Measurements from ENCODE around the gene DDX39A.

The DDX39A gene

DNA sequence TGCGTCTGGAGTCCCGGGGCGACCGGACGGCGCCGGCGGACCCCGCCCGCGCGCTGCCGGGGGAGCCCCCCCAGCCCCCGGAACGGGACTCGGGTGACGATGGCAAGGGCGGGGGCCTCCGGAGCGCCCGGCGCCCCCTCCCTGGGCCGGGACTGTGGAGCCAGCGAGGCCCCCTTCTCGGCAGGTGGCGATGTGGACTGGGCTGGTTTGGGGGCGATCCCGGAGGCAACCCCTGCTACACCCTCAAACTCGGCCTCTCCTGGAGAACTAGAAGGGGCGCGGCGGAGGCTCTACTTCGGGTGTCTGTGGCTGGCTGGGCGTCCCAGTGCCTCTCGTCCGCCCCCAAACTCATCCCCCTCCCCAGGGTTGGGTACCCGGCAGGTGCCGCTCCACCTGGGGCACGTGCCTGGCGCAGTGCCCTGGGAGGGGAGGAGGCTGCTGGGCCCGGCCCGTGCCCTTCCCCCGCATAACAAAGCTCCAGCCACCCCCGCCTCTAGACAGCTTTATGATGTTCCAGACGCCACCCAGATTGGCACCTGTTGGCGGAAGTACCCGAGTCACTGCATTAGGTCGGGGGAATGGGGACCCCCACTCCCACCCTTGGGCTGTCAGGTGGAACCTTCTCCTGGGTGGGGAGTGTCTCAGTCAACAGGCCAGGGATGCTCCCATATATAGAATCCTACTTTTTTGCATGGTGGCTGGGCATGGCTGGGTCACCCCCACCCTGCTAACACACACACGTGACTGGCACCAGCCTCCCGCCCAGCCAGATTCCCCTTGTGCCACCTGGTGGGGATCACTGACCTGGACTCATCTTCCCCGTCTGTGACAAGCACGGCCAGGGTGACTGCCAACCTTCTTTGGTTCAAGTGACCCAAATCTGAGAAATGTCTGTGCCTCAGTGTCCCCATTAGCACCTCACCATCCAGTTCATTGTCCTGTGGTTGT, 14.7 kb upstream of the DDX39A start:
- Histone ChIP-seq H3K4me3 (ENCODE audit: insufficient read depth, low read length, poor library complexity, severe bottlenecking) (peak overlapping the region; percentile 92), H3K27me3 (ENCODE audit: low read length) (no peaks in the 10 kb centered on the region), H3K9ac (ENCODE audit: low read length) (peak overlapping the region; percentile 93), H2AFZ (ENCODE audit: low read depth, low read length, severe bottlenecking) (peak overlapping the region; percentile 46), H3K36me3 (ENCODE audit: low read length) (no peaks in the 10 kb centered on the region), H3K79me2 (ENCODE audit: insufficient read depth, low read length) (peaks cover 49% of the 10 kb centered on the region), H3K9me3 (ENCODE audit: insufficient read depth, low read length) (no peaks in the 10 kb centered on the region), H4K20me1 (ENCODE audit: low read depth, low read length) (no peaks in the 10 kb centered on the region), H3K27ac (ENCODE audit: low read depth, low read length) (peak overlapping the region; percentile 81), H3K9me2 (replicated peaks; ENCODE audit: insufficient read depth, low read length) (no peaks in the 10 kb centered on the region), H3K4me2 (ENCODE audit: low read depth, low read length, poor library complexity, severe bottlenecking) (peak overlapping the region; percentile 50), H3F3A (ENCODE audit: insufficient read depth) (0 out of 2 replicates have a peak, but pooled peaks cover 5% of the 10 kb centered on the region)
- TF ChIP-seq EZH2phosphoT487 (conservative IDR thresholded peaks at IDR 0.05; ENCODE audit: low read length): no peak
- TF ChIP-seq, protein P1, sequence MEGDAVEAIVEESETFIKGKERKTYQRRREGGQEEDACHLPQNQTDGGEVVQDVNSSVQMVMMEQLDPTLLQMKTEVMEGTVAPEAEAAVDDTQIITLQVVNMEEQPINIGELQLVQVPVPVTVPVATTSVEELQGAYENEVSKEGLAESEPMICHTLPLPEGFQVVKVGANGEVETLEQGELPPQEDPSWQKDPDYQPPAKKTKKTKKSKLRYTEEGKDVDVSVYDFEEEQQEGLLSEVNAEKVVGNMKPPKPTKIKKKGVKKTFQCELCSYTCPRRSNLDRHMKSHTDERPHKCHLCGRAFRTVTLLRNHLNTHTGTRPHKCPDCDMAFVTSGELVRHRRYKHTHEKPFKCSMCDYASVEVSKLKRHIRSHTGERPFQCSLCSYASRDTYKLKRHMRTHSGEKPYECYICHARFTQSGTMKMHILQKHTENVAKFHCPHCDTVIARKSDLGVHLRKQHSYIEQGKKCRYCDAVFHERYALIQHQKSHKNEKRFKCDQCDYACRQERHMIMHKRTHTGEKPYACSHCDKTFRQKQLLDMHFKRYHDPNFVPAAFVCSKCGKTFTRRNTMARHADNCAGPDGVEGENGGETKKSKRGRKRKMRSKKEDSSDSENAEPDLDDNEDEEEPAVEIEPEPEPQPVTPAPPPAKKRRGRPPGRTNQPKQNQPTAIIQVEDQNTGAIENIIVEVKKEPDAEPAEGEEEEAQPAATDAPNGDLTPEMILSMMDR (IDR thresholded peaks at IDR 0.05; ENCODE audit: insufficient read depth, low read length, poor library complexity, severe bottlenecking): no peak

DNA sequence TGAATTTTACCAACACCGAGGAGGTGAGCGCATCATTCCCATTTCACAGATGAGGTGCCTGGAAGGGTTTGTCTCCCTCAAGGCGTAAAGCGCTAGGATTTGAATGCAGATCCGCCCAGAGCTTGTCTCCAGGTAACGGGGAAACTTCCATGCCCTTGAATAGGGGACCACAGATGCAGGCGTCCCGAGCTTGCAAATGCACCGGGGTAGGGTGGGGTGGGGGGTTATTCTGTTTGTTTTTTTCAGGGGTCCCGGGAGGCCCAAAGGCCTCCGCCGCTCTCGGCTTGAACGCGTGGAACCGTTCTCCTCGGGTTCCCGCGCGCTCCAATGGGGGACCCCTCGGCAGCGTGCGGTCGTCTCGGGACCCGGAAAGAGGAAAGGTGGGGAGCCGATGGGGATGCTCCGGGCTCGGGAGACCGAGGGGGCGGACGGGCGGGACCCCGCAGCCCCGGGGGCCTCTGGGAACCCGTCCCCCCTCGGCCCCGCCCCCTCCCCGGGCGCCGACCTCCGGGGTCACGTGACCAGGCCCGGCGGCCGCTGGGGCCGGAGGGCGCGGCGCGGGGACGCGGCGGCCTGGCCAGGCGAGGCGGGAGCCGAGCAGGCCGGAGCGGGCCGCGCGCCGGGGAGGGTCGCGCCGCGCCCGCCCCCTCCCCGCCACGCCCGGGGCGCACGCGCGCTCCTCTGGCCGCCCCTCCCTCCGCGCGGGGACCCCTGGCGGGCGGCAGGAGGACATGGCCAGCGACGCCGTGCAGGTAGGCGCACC, 13.8 kb upstream of the DDX39A start, which contains the start of gene PKN1:
PKN1 (plus strand) TSS at position 516 of the 763 bp plus-strand sequence; CDS start at position 732, 216 bp downstream.
- Histone ChIP-seq H3K4me3 (ENCODE audit: insufficient read depth, low read length, poor library complexity, severe bottlenecking) (peak within 1 kb of the TSS; percentile 92), H3K79me2 (ENCODE audit: insufficient read depth, low read length) (peaks cover 41% of the 10 kb centered on the region), H3F3A (ENCODE audit: insufficient read depth) (0 out of 2 replicates have a peak, but pooled peaks cover 5% of the 10 kb centered on the region), H3K27ac (ENCODE audit: low read depth, low read length) (peak within 1 kb of the TSS; percentile 81), H3K9me3 (ENCODE audit: insufficient read depth, low read length) (no peaks in the 10 kb centered on the region), H3K4me2 (ENCODE audit: low read depth, low read length, poor library complexity, severe bottlenecking) (peak within 1 kb of the TSS; percentile 78), H3K9ac (ENCODE audit: low read length) (peak within 1 kb of the TSS; percentile 93), H3K27me3 (ENCODE audit: low read length) (no peaks in the 10 kb centered on the region), H3K9me2 (replicated peaks; ENCODE audit: insufficient read depth, low read length) (no peaks in the 10 kb centered on the region), H3K36me3 (ENCODE audit: low read length) (no peaks in the 10 kb centered on the region), H2AFZ (ENCODE audit: low read depth, low read length, severe bottlenecking) (peak within 1 kb of the TSS; percentile 74), H4K20me1 (ENCODE audit: low read depth, low read length) (no peaks in the 10 kb centered on the region)
- no peak for TF ChIP-seq EZH2phosphoT487 (conservative IDR thresholded peaks at IDR 0.05; ENCODE audit: low read length)
- TF ChIP-seq, protein P1 (IDR thresholded peaks at IDR 0.05; ENCODE audit: insufficient read depth, low read length, poor library complexity, severe bottlenecking): no peak

DNA sequence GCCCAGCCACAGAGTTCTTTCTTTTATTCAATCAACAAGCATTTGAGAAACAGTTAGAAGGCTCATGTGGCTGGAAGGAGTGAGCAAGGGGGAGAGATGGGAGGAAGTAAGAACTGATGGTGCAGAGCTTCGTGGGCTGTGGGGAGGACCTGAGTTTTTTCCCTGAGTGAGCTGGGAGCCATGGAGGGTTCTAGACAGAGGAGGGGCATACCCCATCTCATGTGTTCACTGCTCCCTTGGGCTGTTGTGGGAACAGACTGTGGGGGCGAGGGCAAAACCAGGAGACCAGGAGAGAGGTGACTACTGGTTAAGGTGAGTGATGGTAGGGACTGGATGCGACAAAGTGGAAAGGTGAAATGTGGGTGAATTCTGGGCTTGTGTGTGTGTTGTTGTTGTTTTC, 11.6 kb upstream of the DDX39A start:
- Histone ChIP-seq H2AFZ (ENCODE audit: low read depth, low read length, severe bottlenecking) (no peak overlapping the region), H3F3A (ENCODE audit: insufficient read depth) (0 out of 2 replicates have a peak, but pooled peaks cover 5% of the 10 kb centered on the region), H3K9ac (ENCODE audit: low read length) (no peak overlapping the region), H3K27ac (ENCODE audit: low read depth, low read length) (no peak overlapping the region), H3K4me2 (ENCODE audit: low read depth, low read length, poor library complexity, severe bottlenecking) (no peak overlapping the region), H3K9me2 (replicated peaks; ENCODE audit: insufficient read depth, low read length) (no peaks in the 10 kb centered on the region), H3K9me3 (ENCODE audit: insufficient read depth, low read length) (no peaks in the 10 kb centered on the region), H3K4me3 (ENCODE audit: insufficient read depth, low read length, poor library complexity, severe bottlenecking) (no peak overlapping the region), H3K27me3 (ENCODE audit: low read length) (no peaks in the 10 kb centered on the region), H4K20me1 (ENCODE audit: low read depth, low read length) (no peaks in the 10 kb centered on the region), H3K79me2 (ENCODE audit: insufficient read depth, low read length) (peaks cover 24% of the 10 kb centered on the region), H3K36me3 (ENCODE audit: low read length) (no peaks in the 10 kb centered on the region)
- TF ChIP-seq EZH2phosphoT487 (conservative IDR thresholded peaks at IDR 0.05; ENCODE audit: low read length): no peak
- TF ChIP-seq, protein P1 (IDR thresholded peaks at IDR 0.05; ENCODE audit: insufficient read depth, low read length, poor library complexity, severe bottlenecking): no peak
